Left cardiac atrium (tissue), 4 donors: Measurements from ENCODE around the gene TTYH2. TPM values are rescaled to one million over a fixed set of nuclear protein-coding genes. Genes with fewer than 3 reads are reported as not detected.
"Not testable (repeated sequence)": the region's sequence is repeated elsewhere in the genome, so short reads cannot be mapped to it uniquely, and the experiment has no call there.

Experiments used
- ATAC-seq, 2 donors: fragments of 200-7000 bp; cut with Tn5 transposase; one replicate each; pipeline ENCODE4 v1.9.1; 2020; ENCODE audit warnings: mild to moderate bottlenecking in 2 of 2, moderate library complexity in 2 of 2
- DNase-seq: peaks from one replicate; pipeline ENCODE4 v3.0.0-alpha.2; 2020
- intact Hi-C, 2 donors: fragments of 100-400 bp; cut with DNase I; formaldehyde crosslinking; loops; one replicate each; pipeline versions ENCODE4 v1.14.1 to v1.15.1; 2022 to 2023
- total RNA-seq, 2 donors: library from RNA; stranded (reverse); fragmentation: NEBNext Ultra II Directional; extraction: Animal tissue kit (Norgen Biotek cat#: 25700); gene quantifications; one replicate each; pipeline ENCODE4 v1.2.1, GENCODE V29; 2021
- donor health status: DM: no; HTN: yes; CAD: no.
- donor health status: DM: no; HTN: yes; CAD: no; lungs with severe emphysema.
- donor health status: DM: yes; HTN: yes; CAD: no.
- donor health status: Dilated cardiomyopathy.

The TTYH2 gene
- total RNA-seq, 2 donors from 2014 or later = 15.6 to 23.3 TPM

- intact Hi-C loops = loop anchor here in 1 of 2 donors (10.0 kb wide), 1 partner anchor 57 kb away; the partner anchor contains the start of gene TTYH2
- peak in 1 of 2 donors; percentile 21 for ATAC-seq
- DNase-seq = peak; percentile 82
Measured at GRCh38 chr17:74271901-74272561, 58.7 kb downstream of the TTYH2 start.

- ATAC-seq (peak; percentile 28 to 53), DNase-seq (peak; percentile 80)
- intact Hi-C loops = loop anchor here in 1 of 2 donors (10.0 kb wide), 1 partner anchor 58 kb away; the partner anchor contains the start of gene TTYH2
Measured at GRCh38 chr17:74272731-74273201, 59.4 kb downstream of the TTYH2 start.

- DNase-seq = peak; percentile 64
- ATAC-seq = peak in 1 of 2 donors; percentile 11
- intact Hi-C loops = loop anchor here in 1 of 2 donors (10.0 kb wide), 1 partner anchor 59 kb away; the partner anchor contains the start of gene TTYH2
Measured at GRCh38 chr17:74274060-74274708, 60.8 kb downstream of the TTYH2 start, which contains the start of gene DNAI2. Gene DNAI2, plus strand, starts transcription at chr17:74274234. Its CDS starts 7,584 bp downstream, at chr17:74281818.

- DNase-seq (no peak), ATAC-seq (no peak)
- intact Hi-C loops = loop anchor here in 1 of 2 donors (10.0 kb wide), 1 partner anchor 60 kb away; the partner anchor contains the start of gene TTYH2
Measured at GRCh38 chr17:74274709-74275340, 61.5 kb downstream of the TTYH2 start.

- ATAC-seq (peak; percentile 66 to 73), DNase-seq (peak; percentile 72)
- intact Hi-C loops = loop anchor here in 1 of 2 donors (10.0 kb wide), 1 partner anchor 61 kb away; the partner anchor contains the start of gene TTYH2
Measured at GRCh38 chr17:74276051-74276476, 62.7 kb downstream of the TTYH2 start.

- intact Hi-C loops = loop anchor here in 1 of 2 donors (10.0 kb wide), 1 partner anchor 62 kb away; the partner anchor contains the start of gene TTYH2
- ATAC-seq = peak; percentile 44 to 71
- DNase-seq = peak; percentile 60
Measured at GRCh38 chr17:74276541-74277009, 63.2 kb downstream of the TTYH2 start.

- intact Hi-C loops = loop anchor here in 1 of 2 donors (10.0 kb wide), 1 partner anchor 63 kb away; the partner anchor contains the start of gene TTYH2
Measured at GRCh38 chr17:74277935-74278334, 64.6 kb downstream of the TTYH2 start.

GRCh38 chr17:74279617-74280016 lies 66.2 kb downstream of the TTYH2 start:
- intact Hi-C loops = loop anchor here in 1 of 2 donors (10.0 kb wide), 1 partner anchor 65 kb away; the partner anchor contains the start of gene TTYH2
- not testable (repeated sequence) for DNase-seq, ATAC-seq

More at GRCh38 chr17:74277935-74278334, 64.6 kb downstream of the TTYH2 start:
- no peak for DNase-seq
- ATAC-seq = no peak

- DNase-seq (peak; percentile 66), ATAC-seq (no peak)
- intact Hi-C loops = no loop called here
Measured at GRCh38 chr17:74280093-74280513, 66.7 kb downstream of the TTYH2 start.

- no peak for ATAC-seq
- intact Hi-C loops = no loop called here
- DNase-seq = no peak
Measured at GRCh38 chr17:74281799-74282198, 68.4 kb downstream of the TTYH2 start.

GRCh38 chr17:74282274-74282586 lies 68.9 kb downstream of the TTYH2 start:
- intact Hi-C loops, DNase-seq, ATAC-seq: not testable (repeated sequence)

GRCh38 chr17:74282587-74283370 lies 69.4 kb downstream of the TTYH2 start:
- DNase-seq = no peak
- intact Hi-C loops = no loop called here

GRCh38 chr17:74283371-74283673 lies 70.0 kb downstream of the TTYH2 start:
- intact Hi-C loops = no loop called here
- ATAC-seq = no peak
- DNase-seq = no peak

More at GRCh38 chr17:74282587-74283370, 69.4 kb downstream of the TTYH2 start:
- ATAC-seq = peak; percentile 32 to 61

GRCh38 chr17:74287031-74287602 lies 73.7 kb downstream of the TTYH2 start:
- DNase-seq (no peak), ATAC-seq (no peak)
- intact Hi-C loops = no loop called here

- intact Hi-C loops = no loop called here
- DNase-seq = no peak
- ATAC-seq = no peak
Measured at GRCh38 chr17:74288785-74289184, 75.4 kb downstream of the TTYH2 start.

- no peak for ATAC-seq
- intact Hi-C loops = loop anchor here in 1 of 2 donors (10.0 kb wide), 1 partner anchor 45 kb away; no protein-coding TSS in a partner anchor
- DNase-seq = no peak
Measured at GRCh38 chr17:74289688-74290087, 76.3 kb downstream of the TTYH2 start.

GRCh38 chr17:74290340-74290739 lies 77.0 kb downstream of the TTYH2 start:
- ATAC-seq (peak; percentile 75 to 90), DNase-seq (peak; percentile 53)
- intact Hi-C loops = loop anchor here in 1 of 2 donors (10.0 kb wide), 1 partner anchor 46 kb away; no protein-coding TSS in a partner anchor

- no peak for ATAC-seq
- intact Hi-C loops = loop anchor here in 1 of 2 donors (10.0 kb wide), 1 partner anchor 48 kb away; no protein-coding TSS in a partner anchor
- no peak for DNase-seq
Measured at GRCh38 chr17:74292495-74292894, 79.1 kb downstream of the TTYH2 start.
